Measurements from ENCODE around the gene CMTM2. TPM values are rescaled to one million over a fixed set of nuclear protein-coding genes. Genes with fewer than 3 reads are reported as not detected.

The CMTM2 gene
- total and polyA plus RNA-seq, 10 donors = 0.70 to 54.6 (median 8.8) TPM

GRCh38 chr16:66574531-66574930 lies 4.7 kb upstream of the CMTM2 start:
- TF ChIP-seq POLR2A (IDR thresholded peaks at IDR 0.05) (no peak), POLR2AphosphoS5 (IDR thresholded peaks at IDR 0.05) (no peak), CTCF (IDR thresholded peaks at IDR 0.05 in 8 of 11, conservative IDR thresholded peaks at IDR 0.05 in 3 of 11) (no peak)
- Histone ChIP-seq H3K36me3 (peaks cover 0 to 20% (median 0%) of the 10 kb centered on the region in 6 donors), H3K27ac (no peak overlapping the region), H3K9me3 (no peaks in the 10 kb centered on the region), H3K4me3 (no peak overlapping the region), H3K4me1 (peaks cover 0 to 47% (median 15%) of the 10 kb centered on the region in 6 donors), H3K27me3 (replicated peaks in 1 of 7) (peaks cover 0 to 32% (median 17%) of the 10 kb centered on the region in 7 donors)
- DNase-seq = no peak
- intact Hi-C loops (cut with DNase I; ENCODE audit: low total_unique reads) = no loop called here
- 90 to 98% (median 90%) methylated on average over 3 of the region's 3 CpGs for WGBS, 5 donors

GRCh38 chr16:66575060-66575459 lies 4.2 kb upstream of the CMTM2 start:
- Histone ChIP-seq H3K36me3 (peaks cover 0 to 20% (median 0%) of the 10 kb centered on the region in 6 donors), H3K4me3 (no peak overlapping the region), H3K9me3 (no peaks in the 10 kb centered on the region), H3K27ac (no peak overlapping the region), H3K4me1 (peaks cover 0 to 43% (median 16%) of the 10 kb centered on the region in 6 donors), H3K27me3 (replicated peaks in 1 of 7) (peaks cover 0 to 37% (median 19%) of the 10 kb centered on the region in 7 donors)
- TF ChIP-seq POLR2A (IDR thresholded peaks at IDR 0.05) (no peak), CTCF (IDR thresholded peaks at IDR 0.05 in 8 of 11, conservative IDR thresholded peaks at IDR 0.05 in 3 of 11) (no peak), POLR2AphosphoS5 (IDR thresholded peaks at IDR 0.05) (no peak)
- WGBS, 5 donors = 97 to 100% (median 99%) methylated on average over 3 of the region's 3 CpGs
- intact Hi-C loops (cut with DNase I; ENCODE audit: low total_unique reads) = no loop called here
- DNase-seq = no peak

- Histone ChIP-seq H3K4me3 (no peak overlapping the region), H3K36me3 (peaks cover 0 to 7% (median 0%) of the 10 kb centered on the region in 6 donors), H3K4me1 (peaks cover 0 to 38% (median 16%) of the 10 kb centered on the region in 6 donors), H3K27me3 (replicated peaks in 1 of 7) (peaks cover 0 to 39% (median 19%) of the 10 kb centered on the region in 7 donors), H3K9me3 (no peaks in the 10 kb centered on the region), H3K27ac (no peak overlapping the region)
- no peak for DNase-seq
- intact Hi-C loops (cut with DNase I; ENCODE audit: low total_unique reads) = no loop called here
- WGBS, 5 donors = 91 to 96% (median 93%) methylated on average over 5 of the region's 5 CpGs
- no peak for TF ChIP-seq POLR2A (IDR thresholded peaks at IDR 0.05)
- TF ChIP-seq POLR2AphosphoS5 (IDR thresholded peaks at IDR 0.05) = no peak
- no peak for TF ChIP-seq CTCF (IDR thresholded peaks at IDR 0.05 in 8 of 11, conservative IDR thresholded peaks at IDR 0.05 in 3 of 11)
Observed at GRCh38 chr16:66576296-66576695, 3.0 kb upstream of the CMTM2 start.

GRCh38 chr16:66580605-66581209 lies 1.4 kb downstream of the CMTM2 start:
- no peaks in the 10 kb centered on the region for H3K36me3 ChIP-seq
- peaks cover 0 to 33% (median 22%) of the 10 kb centered on the region in 6 donors for H3K4me1 ChIP-seq
- 88 to 93% (median 90%) methylated on average over 4 of the region's 4 CpGs for WGBS, 5 donors
- DNase-seq = no peak
- peaks cover 0 to 34% (median 19%) of the 10 kb centered on the region in 7 donors for H3K27me3 ChIP-seq (replicated peaks in 1 of 7)
- no peaks in the 10 kb centered on the region for H3K9me3 ChIP-seq
- no peak overlapping the region for H3K27ac ChIP-seq
- no peak overlapping the region for H3K4me3 ChIP-seq
- TF ChIP-seq CTCF (IDR thresholded peaks at IDR 0.05 in 8 of 11, conservative IDR thresholded peaks at IDR 0.05 in 3 of 11) (no peak), POLR2AphosphoS5 (IDR thresholded peaks at IDR 0.05) (no peak), POLR2A (IDR thresholded peaks at IDR 0.05) (no peak)
- intact Hi-C loops (cut with DNase I; ENCODE audit: low total_unique reads) = no loop called here
